Subcutaneous abdominal adipose tissue (tissue), 5 donors: ENCODE results near the gene FGGY.
"Not testable (repeated sequence)": the region's sequence is repeated elsewhere in the genome, so short reads cannot be mapped to it uniquely, and the experiment has no call there.

Experiments used
- H3K27ac ChIP-seq: one replicate; pipeline ENCODE4 v1.7.0; 2013; ENCODE audit warnings: low read depth, mild to moderate bottlenecking, inconsistent platforms, low read length, moderate library complexity
- H3K27me3 ChIP-seq, 5 donors: one replicate each; pipeline ENCODE4 v1.7.0; 2013; ENCODE audit warnings: low read length in 5 of 5, inconsistent platforms in 1 of 5; ENCODE audit not compliant: control insufficient read depth in 5 of 5, insufficient read depth in 4 of 5
- H3K36me3 ChIP-seq, 5 donors: one replicate each; pipeline ENCODE4 v1.7.0; 2013; ENCODE audit warnings: low read length in 5 of 5; ENCODE audit not compliant: control insufficient read depth in 5 of 5, insufficient read depth in 5 of 5
- H3K4me1 ChIP-seq, 5 donors: one replicate each; pipeline ENCODE4 v1.7.0; 2013; ENCODE audit warnings: low read length in 5 of 5, mild to moderate bottlenecking in 3 of 5, moderate library complexity in 1 of 5; ENCODE audit not compliant: control insufficient read depth in 5 of 5, insufficient read depth in 5 of 5
- H3K4me3 ChIP-seq, 5 donors: one replicate each; pipeline ENCODE4 v1.7.0; 2013; ENCODE audit warnings: low read length in 5 of 5, low read depth in 1 of 5
- H3K9ac ChIP-seq, 5 donors: one replicate each; pipeline ENCODE4 v1.7.0; 2013; ENCODE audit warnings: low read length in 5 of 5, mild to moderate bottlenecking in 4 of 5, moderate library complexity in 3 of 5
- H3K9me3 ChIP-seq, 5 donors: one replicate each; pipeline ENCODE4 v1.7.0; 2013; ENCODE audit warnings: low read length in 5 of 5; ENCODE audit not compliant: control insufficient read depth in 5 of 5
- donor health status: healthy.
- donor health status: healthy.
- donor health status: healthy.
- donor health status: healthy.
- donor health status: healthy.

Gene FGGY

DNA sequence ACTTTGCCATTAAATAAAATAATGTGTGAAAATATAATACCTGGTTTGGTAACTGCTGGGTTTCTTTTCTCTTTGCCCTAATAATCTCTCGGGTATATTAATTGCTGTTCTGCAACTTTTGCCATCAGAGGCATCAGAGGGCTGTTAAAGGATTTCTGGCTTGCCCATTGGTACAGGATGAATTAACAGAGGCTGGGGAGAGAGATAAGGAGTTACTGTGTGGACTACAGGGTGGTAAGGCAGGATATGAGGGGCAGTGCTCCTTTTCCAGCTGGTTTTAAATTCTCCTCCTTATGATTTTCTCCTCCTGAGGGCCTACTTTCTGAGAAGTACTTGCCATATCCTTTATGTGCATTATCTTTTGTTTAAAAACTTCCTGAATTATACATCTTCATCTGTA lies 48.3 kb downstream of the FGGY start:
- Histone ChIP-seq H3K36me3 (peaks cover 0 to 3% (median 0%) of the 10 kb centered on the region in 5 donors), H3K4me3 (no peak overlapping the region), H3K27me3 (no peaks in the 10 kb centered on the region), H3K9me3 (no peaks in the 10 kb centered on the region), H3K9ac (no peak overlapping the region), H3K27ac (no peak overlapping the region), H3K4me1 (no peaks in the 10 kb centered on the region)

DNA sequence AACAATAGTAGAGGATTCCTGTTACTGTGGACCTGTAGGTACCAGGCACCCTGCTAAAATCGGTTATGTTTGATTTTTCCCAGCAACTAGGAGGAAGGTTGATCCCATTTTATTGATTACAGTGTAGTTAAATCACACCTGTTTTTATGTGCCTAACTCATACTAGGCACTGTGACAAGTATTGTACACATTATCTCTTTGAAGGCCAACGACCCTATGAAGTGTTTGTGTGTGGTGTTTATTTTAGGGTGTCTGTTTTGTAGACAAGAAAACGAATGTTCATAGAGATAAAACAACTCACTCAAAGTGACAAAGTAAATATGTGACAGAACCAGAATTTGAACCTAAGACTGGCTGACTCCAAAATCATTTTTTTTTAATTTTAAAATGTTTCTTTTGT lies 49.5 kb downstream of the FGGY start:
- Histone ChIP-seq H3K4me1 (no peaks in the 10 kb centered on the region), H3K4me3 (no peak overlapping the region), H3K9me3 (no peaks in the 10 kb centered on the region), H3K36me3 (peaks cover 0 to 3% (median 0%) of the 10 kb centered on the region in 5 donors), H3K9ac (no peak overlapping the region), H3K27me3 (no peaks in the 10 kb centered on the region), H3K27ac (no peak overlapping the region)

DNA sequence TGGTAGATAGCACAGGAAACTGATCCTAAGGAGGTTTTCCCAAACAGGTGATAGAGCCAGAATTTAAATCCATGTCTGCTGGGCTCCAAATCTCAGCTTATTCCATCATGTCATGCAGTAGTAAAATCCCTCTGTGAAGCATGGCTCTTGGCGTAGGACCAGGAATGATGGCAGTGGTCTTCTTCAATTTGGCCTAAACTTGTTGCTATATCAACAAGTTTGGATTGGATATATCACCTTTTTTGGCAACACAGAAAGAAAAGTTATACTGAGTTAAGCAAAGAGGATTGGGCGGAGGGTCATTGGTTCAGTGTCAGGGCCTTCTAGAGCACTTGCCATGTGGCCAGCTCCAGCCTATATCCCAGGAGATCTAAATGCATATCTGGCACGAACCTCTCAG lies 52.2 kb downstream of the FGGY start:
- no peak overlapping the region for H3K27ac ChIP-seq
- no peaks in the 10 kb centered on the region for H3K27me3 ChIP-seq
- no peak overlapping the region for H3K9ac ChIP-seq
- H3K36me3 ChIP-seq: peaks cover 0 to 3% (median 0%) of the 10 kb centered on the region in 5 donors
- no peak overlapping the region for H3K4me3 ChIP-seq
- H3K4me1 ChIP-seq: no peaks in the 10 kb centered on the region
- no peaks in the 10 kb centered on the region for H3K9me3 ChIP-seq

DNA sequence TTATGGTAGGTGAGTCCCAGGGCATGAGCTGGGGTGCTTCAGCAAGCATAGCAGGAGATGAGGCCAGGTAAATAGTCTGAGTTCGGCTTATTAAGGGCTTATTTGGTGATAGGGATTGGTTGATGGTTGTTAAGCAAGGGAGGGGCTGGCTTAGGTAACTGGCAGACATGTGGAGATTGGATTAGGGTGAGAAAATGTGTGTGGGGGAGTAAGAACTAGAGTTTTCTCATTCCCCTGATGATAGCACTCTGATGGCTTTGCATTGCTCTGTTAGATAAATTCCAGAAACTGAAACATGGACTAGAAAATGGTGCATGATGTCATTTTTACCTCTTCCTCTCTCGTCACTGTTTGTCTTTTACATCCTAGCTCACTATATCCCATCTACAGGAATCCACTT lies 53.6 kb downstream of the FGGY start:
- H3K27ac ChIP-seq: no peak overlapping the region
- H3K36me3 ChIP-seq: peaks cover 0 to 3% (median 0%) of the 10 kb centered on the region in 5 donors
- no peak overlapping the region for H3K4me3 ChIP-seq
- H3K9me3 ChIP-seq: no peaks in the 10 kb centered on the region
- no peak overlapping the region for H3K9ac ChIP-seq
- no peaks in the 10 kb centered on the region for H3K27me3 ChIP-seq
- peaks cover 3 to 12% (median 10%) of the 10 kb centered on the region in 5 donors for H3K4me1 ChIP-seq

DNA sequence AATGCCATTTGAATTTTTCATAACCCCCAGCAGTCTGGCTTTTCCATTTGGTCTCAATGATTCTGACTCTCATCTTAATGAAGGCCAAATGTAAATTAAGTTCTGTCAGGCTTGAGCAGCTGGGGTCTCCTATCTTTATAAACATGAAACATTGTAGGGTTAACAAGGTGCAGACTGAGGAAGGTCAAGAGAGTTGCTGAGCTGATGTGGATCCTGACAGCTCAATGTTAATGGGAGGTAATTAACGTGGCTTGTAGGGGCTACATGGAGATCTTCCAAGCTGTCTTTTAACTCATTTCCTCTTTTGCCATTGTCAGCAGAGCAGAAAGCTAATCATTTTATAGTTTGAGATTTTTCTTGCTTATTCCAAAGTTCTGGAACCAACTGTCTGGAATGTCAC lies 55.2 kb downstream of the FGGY start:
- Histone ChIP-seq H3K9me3 (no peaks in the 10 kb centered on the region), H3K27ac (no peak overlapping the region), H3K4me3 (no peak overlapping the region), H3K4me1 (peaks cover 4 to 13% (median 12%) of the 10 kb centered on the region in 5 donors), H3K27me3 (no peaks in the 10 kb centered on the region), H3K36me3 (peaks cover 0 to 2% (median 0%) of the 10 kb centered on the region in 5 donors), H3K9ac (no peak overlapping the region)

DNA sequence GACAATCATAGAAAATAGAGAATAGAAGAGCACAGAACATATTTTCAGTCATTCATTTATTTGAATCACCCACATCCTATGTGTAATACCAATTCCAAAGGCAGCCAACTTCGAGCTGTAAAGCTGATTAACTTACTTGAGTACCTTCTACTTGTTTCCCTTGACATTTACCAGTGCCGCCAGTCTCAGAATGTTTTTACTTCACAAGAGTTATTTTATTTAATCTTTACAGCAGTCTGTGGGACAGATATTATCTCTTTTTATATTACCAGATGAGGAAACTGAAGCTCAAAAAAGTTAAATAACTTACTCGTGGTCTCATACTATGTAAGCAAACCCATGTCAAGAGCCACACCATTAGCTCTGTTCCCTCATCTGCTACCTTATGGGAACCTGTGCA lies 56.6 kb downstream of the FGGY start:
- Histone ChIP-seq H3K27me3 (no peaks in the 10 kb centered on the region), H3K36me3 (no peaks in the 10 kb centered on the region), H3K9ac (no peak overlapping the region), H3K4me1 (peaks cover 4 to 13% (median 12%) of the 10 kb centered on the region in 5 donors), H3K27ac (no peak overlapping the region), H3K4me3 (no peak overlapping the region), H3K9me3 (no peaks in the 10 kb centered on the region)

DNA sequence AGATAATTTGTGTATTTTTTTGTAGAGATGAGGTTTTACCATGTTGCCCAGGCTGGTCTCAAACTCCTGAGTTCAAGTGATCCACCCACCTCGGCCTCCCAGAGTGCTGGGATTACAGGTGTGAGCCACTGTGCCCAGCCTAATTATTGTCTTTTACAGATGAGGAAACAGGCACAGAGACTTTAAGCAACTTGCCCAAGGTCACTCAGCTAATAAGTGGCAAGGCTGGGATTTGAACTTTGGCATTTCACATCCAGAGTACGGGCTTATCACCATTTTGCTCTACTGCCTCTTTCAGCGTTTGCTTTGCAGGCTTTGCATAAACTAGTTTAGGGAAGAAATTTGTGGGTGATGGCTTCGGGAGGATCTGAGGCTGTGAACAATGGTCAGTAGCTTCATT lies 57.3 kb downstream of the FGGY start:
- H3K9ac ChIP-seq, H3K36me3 ChIP-seq, H3K9me3 ChIP-seq, H3K27ac ChIP-seq, H3K4me3 ChIP-seq, H3K27me3 ChIP-seq: not testable (repeated sequence)
- H3K4me1 ChIP-seq: peaks cover 4 to 13% (median 12%) of the 10 kb centered on the region in 5 donors

DNA sequence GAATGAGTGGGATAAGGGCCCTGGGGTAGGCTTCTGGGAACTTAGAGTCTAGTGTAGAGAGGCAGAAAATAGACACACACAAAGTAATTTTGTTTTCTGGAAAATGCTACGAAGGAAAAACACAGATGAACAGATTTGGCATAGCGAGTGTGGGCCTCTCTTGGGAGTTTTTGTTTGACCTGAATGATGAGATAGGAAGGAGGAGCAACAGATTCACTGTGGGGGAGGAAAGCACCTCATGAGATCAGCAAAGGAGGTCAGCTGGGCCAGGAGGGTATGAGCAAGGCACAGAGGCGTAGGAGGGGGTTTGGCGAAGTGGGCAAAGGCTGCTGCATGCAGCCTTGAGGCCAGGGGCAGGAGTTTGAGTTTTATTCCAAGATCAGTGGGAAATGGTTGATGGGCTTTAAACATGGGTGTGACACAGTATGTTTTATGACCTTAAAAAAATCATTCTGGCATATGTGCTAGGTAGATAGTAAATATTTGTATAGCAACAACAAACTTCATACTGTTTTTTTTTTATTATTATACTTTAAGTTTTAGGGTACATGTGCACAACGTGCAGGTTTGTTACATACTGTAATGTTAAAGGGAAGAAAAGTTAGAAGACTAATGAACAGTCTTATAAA lies 57.9 kb downstream of the FGGY start:
- Histone ChIP-seq H3K27me3 (no peaks in the 10 kb centered on the region), H3K9ac (no peak overlapping the region), H3K4me3 (no peak overlapping the region), H3K4me1 (peaks cover 4 to 13% (median 12%) of the 10 kb centered on the region in 5 donors), H3K36me3 (no peaks in the 10 kb centered on the region), H3K9me3 (no peaks in the 10 kb centered on the region), H3K27ac (no peak overlapping the region)

DNA sequence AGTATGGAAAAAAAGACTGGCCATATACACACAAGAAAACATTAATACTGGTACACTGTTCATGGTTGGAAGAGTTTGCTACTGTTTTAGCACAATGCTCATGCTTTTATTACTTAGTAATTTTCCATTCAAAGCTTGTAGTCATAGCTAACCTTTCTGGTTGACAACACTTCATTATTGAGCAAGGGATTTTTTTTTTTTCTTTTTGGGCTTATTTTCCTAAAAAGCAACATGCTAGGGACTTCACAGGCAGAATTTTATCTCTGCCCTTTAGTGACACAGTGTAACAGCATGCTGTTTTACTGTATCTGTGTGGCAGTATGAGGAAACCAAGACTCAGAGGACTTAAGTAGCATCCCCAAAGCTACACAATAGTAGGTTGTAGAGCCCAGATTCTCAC lies 58.5 kb downstream of the FGGY start:
- no peak overlapping the region for H3K4me3 ChIP-seq
- H3K27ac ChIP-seq: no peak overlapping the region
- peaks cover 4 to 13% (median 12%) of the 10 kb centered on the region in 5 donors for H3K4me1 ChIP-seq
- H3K9ac ChIP-seq: no peak overlapping the region
- no peaks in the 10 kb centered on the region for H3K36me3 ChIP-seq
- no peaks in the 10 kb centered on the region for H3K9me3 ChIP-seq
- no peaks in the 10 kb centered on the region for H3K27me3 ChIP-seq

DNA sequence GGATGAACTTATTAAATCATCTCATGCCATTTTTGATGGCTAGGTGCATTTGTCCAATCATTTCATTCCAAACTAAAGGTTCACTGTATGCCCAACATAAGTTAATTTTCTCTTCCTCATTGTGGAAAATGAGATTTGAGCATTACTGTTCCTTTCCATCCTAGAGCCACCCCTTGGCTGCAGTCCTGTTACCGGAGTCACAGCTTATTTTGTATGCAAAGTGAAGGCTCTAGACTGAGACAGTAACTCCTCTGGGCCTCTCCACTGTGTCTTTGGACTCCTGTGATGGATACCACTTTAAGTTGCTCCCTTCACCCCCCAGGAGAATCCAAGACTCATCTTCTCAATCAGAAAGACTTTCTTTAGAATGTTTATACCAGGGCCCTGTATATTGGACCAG lies 59.7 kb downstream of the FGGY start:
- H3K4me1 ChIP-seq: peaks cover 5 to 13% (median 12%) of the 10 kb centered on the region in 5 donors
- no peak overlapping the region for H3K27ac ChIP-seq
- H3K9me3 ChIP-seq: no peaks in the 10 kb centered on the region
- no peak overlapping the region for H3K9ac ChIP-seq
- H3K27me3 ChIP-seq: no peaks in the 10 kb centered on the region
- peaks cover 0 to under 1% (median 0%) of the 10 kb centered on the region in 5 donors for H3K36me3 ChIP-seq
- H3K4me3 ChIP-seq: no peak overlapping the region
